Osteoblast (primary cell): ENCODE data around the gene NCKAP1. TPM values are rescaled to one million over a fixed set of nuclear protein-coding genes. Genes with fewer than 3 reads are reported as not detected.
A peak's percentile ranks its signal among the peaks of the same experiment; 100 is the strongest.

Source experiments
- DNase-seq: peaks from one replicate; pipeline ENCODE4 v3.0.0; 2011; ENCODE audit warnings: low spot score, mixed read lengths; ENCODE audit not compliant: insufficient read length; ENCODE audit errors: missing footprints
- H2AFZ ChIP-seq: 2 replicates; pipeline ENCODE4 v1.6.0; 2011; ENCODE audit warnings: mild to moderate bottlenecking, low read length
- H3K27ac ChIP-seq: 2 replicates; pipeline ENCODE4 v1.5.1; 2011; ENCODE audit warnings: mild to moderate bottlenecking, low read depth, low read length, moderate library complexity
- H3K27me3 ChIP-seq: 2 replicates; pipeline ENCODE4 v1.6.0; 2012; ENCODE audit warnings: mild to moderate bottlenecking, control low read depth, inconsistent platforms, low read length, moderate library complexity; ENCODE audit not compliant: insufficient read depth
- H3K36me3 ChIP-seq: 2 replicates; pipeline ENCODE4 v1.5.1; 2011; ENCODE audit warnings: mild to moderate bottlenecking, low read length, control low read depth, moderate library complexity; ENCODE audit not compliant: insufficient read depth
- H3K4me1 ChIP-seq: 2 replicates; pipeline ENCODE4 v1.5.1; 2011; ENCODE audit warnings: mild to moderate bottlenecking, low read length, control low read depth, moderate library complexity; ENCODE audit not compliant: insufficient read depth
- H3K4me2 ChIP-seq: 2 replicates; pipeline ENCODE4 v1.6.0; 2011; ENCODE audit warnings: mild to moderate bottlenecking, low read length; ENCODE audit not compliant: insufficient read depth
- H3K4me3 ChIP-seq: fragments of 200-600 bp; sonication (generic); 3 replicates; pipeline ENCODE4 v1.5.1; 2012; ENCODE audit warnings: mild to moderate bottlenecking, low read length, inconsistent platforms; ENCODE audit not compliant: insufficient read depth
- H3K79me2 ChIP-seq: 2 replicates; pipeline ENCODE4 v1.6.0; 2012; ENCODE audit warnings: mild to moderate bottlenecking, low read length, control low read depth, inconsistent platforms; ENCODE audit not compliant: insufficient read depth
- H3K9me3 ChIP-seq: 2 replicates; pipeline ENCODE4 v1.5.1; 2011; ENCODE audit warnings: low read depth, low read length, control low read depth
- H4K20me1 ChIP-seq: 2 replicates; pipeline ENCODE4 v1.6.0; 2012; ENCODE audit warnings: mild to moderate bottlenecking, low read length, control low read depth; ENCODE audit not compliant: insufficient read depth
- CTCF ChIP-seq: IDR thresholded peaks from 2 replicates; pipeline ENCODE4 v1.5.1; 2011; ENCODE audit warnings: mild to moderate bottlenecking, low read depth, low read length, moderate library complexity; ENCODE audit errors: extremely low read depth
- total RNA-seq: library from RNA; depleted of rRNA; stranded (reverse); fragments of >200 nt; gene quantifications from 2 replicates; pipeline ENCODE4 v1.2.3, GENCODE V29; 2012

The NCKAP1 gene
- total RNA-seq, 1 donor: 209 TPM

- H3K36me3 ChIP-seq: peaks cover 20% of the 10 kb centered on the region
These were observed 86.2 kb downstream of the NCKAP1 start for GRCh38 chr2:182951948-182952663.

GRCh38 chr2:182950546-182950945 is 87.7 kb downstream of the NCKAP1 start:
- H3K27ac ChIP-seq: no peak overlapping the region
- DNase-seq: peak; percentile 62

More at GRCh38 chr2:182951948-182952663, 86.2 kb downstream of the NCKAP1 start:
- peaks cover 28% of the 10 kb centered on the region for H4K20me1 ChIP-seq
- no peak overlapping the region for H2AFZ ChIP-seq
- H3K27me3 ChIP-seq: no peaks in the 10 kb centered on the region
- peaks cover 26% of the 10 kb centered on the region for H3K4me1 ChIP-seq
- peak overlapping the region; percentile 41 for H3K4me2 ChIP-seq
- H3K4me3 ChIP-seq: no peak overlapping the region
- no peak for TF ChIP-seq CTCF
- H3K27ac ChIP-seq: peak overlapping the region; percentile 5
- no peaks in the 10 kb centered on the region for H3K9me3 ChIP-seq
- peaks cover 9% of the 10 kb centered on the region for H3K79me2 ChIP-seq
- peak; percentile 19 for DNase-seq

GRCh38 chr2:182949572-182950189 is 88.6 kb downstream of the NCKAP1 start:
- no peak overlapping the region for H2AFZ ChIP-seq
- H3K9me3 ChIP-seq: no peaks in the 10 kb centered on the region
- no peak for DNase-seq
- peaks cover 25% of the 10 kb centered on the region for H3K36me3 ChIP-seq
- peaks cover 30% of the 10 kb centered on the region for H3K4me1 ChIP-seq
- no peak for TF ChIP-seq CTCF
- H4K20me1 ChIP-seq: peaks cover 28% of the 10 kb centered on the region
- H3K79me2 ChIP-seq: peaks cover 13% of the 10 kb centered on the region
- H3K27ac ChIP-seq: no peak overlapping the region
- H3K4me2 ChIP-seq: no peak overlapping the region
- H3K4me3 ChIP-seq: no peak overlapping the region
- H3K27me3 ChIP-seq: no peaks in the 10 kb centered on the region

More at GRCh38 chr2:182950546-182950945, 87.7 kb downstream of the NCKAP1 start:
- Histone ChIP-seq H3K4me3 (no peak overlapping the region), H4K20me1 (peaks cover 28% of the 10 kb centered on the region), H3K79me2 (peaks cover 13% of the 10 kb centered on the region), H3K9me3 (no peaks in the 10 kb centered on the region), H2AFZ (no peak overlapping the region), H3K36me3 (peaks cover 25% of the 10 kb centered on the region), H3K27me3 (no peaks in the 10 kb centered on the region), H3K4me2 (no peak overlapping the region), H3K4me1 (peaks cover 30% of the 10 kb centered on the region)
- TF ChIP-seq CTCF: no peak

DNA sequence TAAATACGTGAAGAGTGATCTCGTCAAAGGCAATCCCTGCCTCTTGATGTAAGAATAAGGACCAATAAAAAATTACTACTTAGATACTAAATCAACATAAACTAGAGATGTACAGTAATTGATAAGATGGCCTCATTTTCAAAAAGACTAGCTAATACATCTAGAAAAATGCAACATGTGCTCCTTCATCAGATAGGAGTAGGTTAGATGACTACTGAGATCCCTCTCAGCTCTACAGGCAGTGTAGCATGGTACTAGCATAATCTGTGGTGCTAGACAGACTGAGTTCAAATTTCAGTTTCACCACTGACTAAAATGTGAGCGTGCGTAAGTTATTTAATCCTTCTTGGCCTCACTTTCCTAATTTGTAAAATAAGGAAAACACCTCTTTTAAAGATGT is 89.2 kb downstream of the NCKAP1 start:
- H3K27ac ChIP-seq: no peak overlapping the region

More for the DNA sequence above, 89.2 kb downstream of the NCKAP1 start:
- Histone ChIP-seq H4K20me1 (peaks cover 28% of the 10 kb centered on the region), H3K4me3 (no peak overlapping the region), H3K27me3 (no peaks in the 10 kb centered on the region), H3K4me1 (peaks cover 30% of the 10 kb centered on the region), H3K4me2 (no peak overlapping the region), H2AFZ (no peak overlapping the region), H3K79me2 (peaks cover 13% of the 10 kb centered on the region), H3K9me3 (no peaks in the 10 kb centered on the region), H3K36me3 (peaks cover 25% of the 10 kb centered on the region)
- DNase-seq: no peak
- TF ChIP-seq CTCF: no peak
